K562 (cell line): ENCODE data around the gene SIRT5. TPM values are rescaled to one million over a fixed set of nuclear protein-coding genes. Genes with fewer than 3 reads are reported as not detected.

Source experiments
- ADNP ChIP-seq: fragments of 200-800 bp; sonication (Bioruptor generic); IDR thresholded peaks from 2 replicates; pipeline ENCODE4 v1.6.1; 2016; ENCODE audit warnings: missing genetic modification characterization, missing compliant biosample characterization
- E2F4 ChIP-seq: sonication (generic); formaldehyde crosslinking; IDR thresholded peaks from 2 replicates; pipeline ENCODE4 v1.8.0; 2022; ENCODE audit warnings: mild to moderate bottlenecking, low read depth, missing genetic modification reagents
- FOXP1 ChIP-seq: sonication (generic); formaldehyde crosslinking; IDR thresholded peaks from 2 replicates; pipeline ENCODE4 v1.8.0; 2022; ENCODE audit warnings: mild to moderate bottlenecking, missing genetic modification reagents
- HDGF ChIP-seq: fragments of 450-650 bp; IDR thresholded peaks from 2 replicates; pipeline ENCODE4 v1.6.1; 2016
- IRF2 ChIP-seq: sonication (generic); formaldehyde crosslinking; IDR thresholded peaks from 2 replicates; pipeline ENCODE4 v1.8.1; 2022; ENCODE audit warnings: mild to moderate bottlenecking, missing genetic modification reagents
- JUNB ChIP-seq: fragments of 450-650 bp; formaldehyde crosslinking; conservative IDR thresholded peaks from 2 replicates; pipeline ENCODE4 v1.4.0; 2020; ENCODE audit warnings: mild to moderate bottlenecking
- KDM1A ChIP-seq, 2 experiments: fragments of 450-650 bp; IDR thresholded peaks; 2 replicates each; pipeline ENCODE4 v1.6.1; 2016; ENCODE audit warnings: mild to moderate bottlenecking in 2 of 2
- LEF1 ChIP-seq: fragments of 450-650 bp; IDR thresholded peaks from 2 replicates; pipeline ENCODE4 v1.6.1; 2016; ENCODE audit warnings: mild to moderate bottlenecking
- NONO ChIP-seq, 2 experiments: fragments of 200-400 bp in 1 of 2; fragments of 450-650 bp in 1 of 2; formaldehyde crosslinking in 1 of 2; IDR thresholded peaks; 2 replicates each; pipeline ENCODE4 v1.6.1; 2017; ENCODE audit warnings: low read depth in 2 of 2, mild to moderate bottlenecking in 2 of 2, moderate library complexity in 2 of 2, low read length in 1 of 2
- NRF1 ChIP-seq, 2 experiments: fragments of 450-650 bp; IDR thresholded peaks in 1 of 2; conservative IDR thresholded peaks in 1 of 2; 2 replicates each; pipeline ENCODE4 v1.6.1; 2014; ENCODE audit warnings: mild to moderate bottlenecking in 2 of 2
- POLR2B ChIP-seq: fragments of 450-650 bp; IDR thresholded peaks from 2 replicates; pipeline ENCODE4 v1.6.1; 2018; ENCODE audit warnings: low read depth; ENCODE audit not compliant: partially characterized antibody
- PURB ChIP-seq: sonication (generic); formaldehyde crosslinking; IDR thresholded peaks from 2 replicates; pipeline ENCODE4 v1.9.0; 2021; ENCODE audit warnings: low read depth, mild to moderate bottlenecking, missing genetic modification reagents
- RFX1 ChIP-seq: fragments of 450-650 bp; IDR thresholded peaks from 2 replicates; pipeline ENCODE4 v1.6.1; 2016; ENCODE audit warnings: mild to moderate bottlenecking, moderate library complexity
- SMARCA5 ChIP-seq: fragments of 450-650 bp; IDR thresholded peaks from 2 replicates; pipeline ENCODE4 v1.6.1; 2016
- STAT6 ChIP-seq: sonication (generic); formaldehyde crosslinking; IDR thresholded peaks from 2 replicates; pipeline ENCODE4 v1.8.1; 2023; ENCODE audit warnings: mild to moderate bottlenecking, missing genetic modification reagents
- SUPT5H ChIP-seq: fragments of 450-650 bp; IDR thresholded peaks from 2 replicates; pipeline ENCODE4 v1.6.1; 2016
- THRAP3 ChIP-seq: fragments of 450-650 bp; IDR thresholded peaks from 2 replicates; pipeline ENCODE4 v1.6.1; 2016; ENCODE audit warnings: mild to moderate bottlenecking, inconsistent platforms, borderline replicate concordance
- TOE1 ChIP-seq, 2 experiments: fragments of 450-650 bp in 1 of 2; sonication (generic) in 1 of 2; formaldehyde crosslinking in 1 of 2; IDR thresholded peaks; 2 replicates each; pipeline versions ENCODE4 v1.7.1 to v1.8.0; 2016 to 2022; ENCODE audit warnings: borderline replicate concordance in 2 of 2, mild to moderate bottlenecking in 2 of 2, antibody characterized with exemption in 1 of 2, inconsistent platforms in 1 of 2, low read depth in 1 of 2, missing genetic modification reagents in 1 of 2, moderate library complexity in 1 of 2
- TSHZ1 ChIP-seq: fragments of 250-450 bp; sonication (Bioruptor Pico); IDR thresholded peaks from 2 replicates; pipeline ENCODE4 v1.4.0; 2020; ENCODE audit warnings: mild to moderate bottlenecking, moderate library complexity
- ZFP91 ChIP-seq: sonication (generic); formaldehyde crosslinking; IDR thresholded peaks from 2 replicates; pipeline ENCODE4 v1.8.0; 2022; ENCODE audit warnings: mild to moderate bottlenecking, missing genetic modification reagents
- polyA plus RNA-seq, 8 experiments: library from polyadenylated mRNA; depleted of rRNA in 4 of 8; stranded (reverse) in 5 of 8; unstranded in 3 of 8; fragments of >200 nt; fragmentation: Nextera tagmentation in 2 of 8; fragmentation: Illumina TruSeq in 1 of 8; extraction: Ambion mirVana in 2 of 8; extraction: Trizol in 1 of 8; gene quantifications; 2 replicates each; pipeline versions ENCODE4 v1.2.1 to v1.2.3, GENCODE V29; 2011 to 2014; ENCODE audit warnings: inconsistent platforms in 1 of 8, missing spikeins in 1 of 8
- total RNA-seq, 7 experiments: library from RNA; depleted of rRNA in 6 of 7; stranded (reverse); fragments of >200 nt in 6 of 7; fragmentation: Illumina TruSeq in 2 of 7; extraction: Trizol in 2 of 7; gene quantifications; 2 replicates each; pipeline versions ENCODE4 v1.2.1 to v1.2.3, GENCODE V29; 2011 to 2021; ENCODE audit warnings: low replicate concordance in 1 of 7

Gene SIRT5
- total and polyA plus RNA-seq, 9 of the 15 experiments (the other 6 are each of a cell fraction or from before 2014, with no cell fraction given): 2.1 to 15.7 (median 11.4) TPM

GRCh38 chr6:13590574-13591153 lies 16.3 kb downstream of the SIRT5 start (continued):
- no peak for TF ChIP-seq NONO (IDR thresholded peaks at IDR 0.05; ENCODE audit: low read depth in 2 of 2, low read length in 1 of 2)
- TF ChIP-seq RFX1: no peak
- no peak for TF ChIP-seq E2F4 (CRISPR knock-in tag)
- 0 out of 2 replicates have a peak, but pooled peaks have one; percentile 69 for TF ChIP-seq IRF2
- no peak for TF ChIP-seq STAT6 (CRISPR knock-in tag)
- peak; percentile 87 for TF ChIP-seq ADNP
- peak; percentile 64; the same call in 1 of the 2 replicates for TF ChIP-seq TOE1 (IDR thresholded peaks at IDR 0.05; ENCODE audit: borderline replicate concordance)
- peak; percentile 13; the same call in 1 of the 2 replicates for TF ChIP-seq TOE1 (CRISPR knock-in tag; IDR thresholded peaks at IDR 0.05; ENCODE audit: borderline replicate concordance, low read depth)
- no peak for TF ChIP-seq NRF1 (conservative IDR thresholded peaks at IDR 0.05 in 1 of 2, IDR thresholded peaks at IDR 0.05 in 1 of 2)
- no peak for TF ChIP-seq JUNB (CRISPR knock-in tag)
- TF ChIP-seq PURB: no peak
- TF ChIP-seq KDM1A (IDR thresholded peaks at IDR 0.05): peak in 1 of 2 experiments; percentile 43; a peak in 1 of 4 replicates
- peak; percentile 73; the same call in 1 of the 2 replicates for TF ChIP-seq ZFP91 (CRISPR knock-in tag)
- no peak for TF ChIP-seq FOXP1 (CRISPR knock-in tag)
- TF ChIP-seq LEF1: no peak
- TF ChIP-seq POLR2B: peak; percentile 52
- TF ChIP-seq SUPT5H: peak; percentile 52
- peak; percentile 84 for TF ChIP-seq SMARCA5
- no peak for TF ChIP-seq TSHZ1 (CRISPR knock-in tag)
- TF ChIP-seq HDGF: peak; percentile 63
- TF ChIP-seq THRAP3: peak; percentile 93; the same call in 1 of the 2 replicates
